GM21786 (cell line): ENCODE results near the gene RIN2.
A peak's percentile ranks its signal among the peaks of the same experiment; 100 is the strongest.

ENCODE experiments used
- ATAC-seq: cut with Tn5 transposase; IDR thresholded peaks from one replicate; pipeline ENCODE4 v1.9.1; 2021; ENCODE audit not compliant: unreplicated experiment

Gene RIN2

GRCh38 chr20:19765266-19765665 is 7.2 kb downstream of the RIN2 start:
- ATAC-seq, result no peak

- ATAC-seq, result no peak
These were observed 7.9 kb downstream of the RIN2 start for GRCh38 chr20:19765913-19766312.

- no peak for ATAC-seq
These were observed 9.0 kb downstream of the RIN2 start for GRCh38 chr20:19767070-19767469.

- ATAC-seq, result no peak
These were observed 10.3 kb downstream of the RIN2 start for GRCh38 chr20:19768325-19768842.

GRCh38 chr20:19769507-19769906 is 11.4 kb downstream of the RIN2 start:
- ATAC-seq, result no peak

- no peak for ATAC-seq
These were observed 12.3 kb downstream of the RIN2 start for GRCh38 chr20:19770375-19770774.

GRCh38 chr20:19771031-19771430 is 13.0 kb downstream of the RIN2 start:
- no peak for ATAC-seq

- ATAC-seq, result no peak
These were observed 15.4 kb downstream of the RIN2 start for GRCh38 chr20:19773471-19773870.

- ATAC-seq, result no peak
These were observed 16.3 kb downstream of the RIN2 start for GRCh38 chr20:19774135-19774933.

GRCh38 chr20:19775353-19776253 is 17.5 kb downstream of the RIN2 start:
- ATAC-seq, result no peak

- no peak for ATAC-seq
These were observed 19.3 kb downstream of the RIN2 start for GRCh38 chr20:19777315-19777714.

- ATAC-seq, result no peak
These were observed 19.9 kb downstream of the RIN2 start for GRCh38 chr20:19777981-19778380.

GRCh38 chr20:19778404-19778803 is 20.3 kb downstream of the RIN2 start:
- no peak for ATAC-seq

GRCh38 chr20:19779634-19780033 is 21.6 kb downstream of the RIN2 start:
- peak; percentile 76 for ATAC-seq

- ATAC-seq, result no peak
These were observed 22.2 kb downstream of the RIN2 start for GRCh38 chr20:19780261-19780660.

GRCh38 chr20:19781235-19781634 is 23.2 kb downstream of the RIN2 start:
- ATAC-seq, result no peak

GRCh38 chr20:19782669-19783068 is 24.6 kb downstream of the RIN2 start:
- ATAC-seq, result no peak

- ATAC-seq, result no peak
These were observed 25.9 kb downstream of the RIN2 start for GRCh38 chr20:19783966-19784401.

- no peak for ATAC-seq
These were observed 26.6 kb downstream of the RIN2 start for GRCh38 chr20:19784511-19785172.

GRCh38 chr20:19785173-19785982 is 27.3 kb downstream of the RIN2 start:
- no peak for ATAC-seq

- no peak for ATAC-seq
These were observed 27.9 kb downstream of the RIN2 start for GRCh38 chr20:19785983-19786285.
